Ishikawa (cell line): ENCODE results near the gene MAPK7.

Experiments used
- CEBPB ChIP-seq: IDR thresholded peaks from 2 replicates; pipeline ENCODE4 v1.6.1; 2012
- EGR1 ChIP-seq: IDR thresholded peaks from 2 replicates; pipeline ENCODE4 v1.6.1; 2012
- EP300 ChIP-seq: IDR thresholded peaks from 2 replicates; pipeline ENCODE4 v1.6.1; 2012; ENCODE audit warnings: borderline replicate concordance
- FOXM1 ChIP-seq: IDR thresholded peaks from 2 replicates; pipeline ENCODE4 v1.6.1; 2012; ENCODE audit warnings: low read depth, borderline replicate concordance
- MAX ChIP-seq: IDR thresholded peaks from 2 replicates; pipeline ENCODE4 v1.6.1; 2012
- RAD21 ChIP-seq: IDR thresholded peaks from 2 replicates; pipeline ENCODE4 v1.6.1; 2012; ENCODE audit warnings: low read depth
- REST ChIP-seq: IDR thresholded peaks from 2 replicates; pipeline ENCODE4 v1.6.1; 2012; ENCODE audit warnings: low read depth, mild to moderate bottlenecking
- TCF12 ChIP-seq: IDR thresholded peaks from 2 replicates; pipeline ENCODE4 v1.6.1; 2012; ENCODE audit warnings: low read depth
- YY1 ChIP-seq: IDR thresholded peaks from 2 replicates; pipeline ENCODE4 v1.6.1; 2012; ENCODE audit warnings: low read depth

- TF ChIP-seq REST (no peak), CEBPB (no peak), MAX (no peak), FOXM1 (no peak), EGR1 (no peak), EP300 (no peak), YY1 (no peak), RAD21 (no peak), TCF12 (no peak)
These were observed 29.5 kb upstream of the MAPK7 start for GRCh38 chr17:19348806-19349205.
